Measurements from ENCODE around the gene SSTR1. TPM values are rescaled to one million over a fixed set of nuclear protein-coding genes. Genes with fewer than 3 reads are reported as not detected.

The SSTR1 gene
- total RNA-seq, 1 donor from 2014 or later: not detected

GRCh38 chr14:38254571-38255407 lies 47.1 kb downstream of the SSTR1 start:
- peaks cover 3% of the 10 kb centered on the region for H3K9me3 Mint-ChIP-seq (ENCODE audit: unreplicated experiment)
- no peaks in the 10 kb centered on the region for H3K79me2 ChIP-seq (ENCODE audit: insufficient read depth, low read length)
- peaks cover 7% of the 10 kb centered on the region for H3K4me1 Mint-ChIP-seq (ENCODE audit: low read depth, unreplicated experiment)
- H4K20me1 ChIP-seq (ENCODE audit: insufficient read depth, low read length): no peaks in the 10 kb centered on the region
- H3K27ac ChIP-seq (ENCODE audit: low read depth, low read length): no peak overlapping the region
- peaks cover 3% of the 10 kb centered on the region for H3K9me3 ChIP-seq (ENCODE audit: insufficient read depth, low read depth, low read length)
- no peak overlapping the region for H3K9ac ChIP-seq (ENCODE audit: low read length)
- FAIRE-seq: no peak
- H3K4me2 ChIP-seq (ENCODE audit: low read length): peak overlapping the region; percentile 86
- peaks cover 5% of the 10 kb centered on the region for H3K4me1 ChIP-seq (ENCODE audit: insufficient read depth, low read length)
- TF ChIP-seq CTCF (IDR thresholded peaks at IDR 0.05; ENCODE audit: insufficient read depth, low read depth, low read length) (no peak), EZH2 (IDR thresholded peaks at IDR 0.05; ENCODE audit: insufficient read depth, low read length) (no peak)
- H2AFZ ChIP-seq (ENCODE audit: low read depth, low read length): peak overlapping the region; percentile 86
- DNase-seq (ENCODE audit: low read depth): no peak
- no peak overlapping the region for H3K27ac Mint-ChIP-seq (ENCODE audit: unreplicated experiment)
- H3K27me3 Mint-ChIP-seq (ENCODE audit: low read depth, unreplicated experiment): peaks cover 32% of the 10 kb centered on the region
- no peaks in the 10 kb centered on the region for H3K36me3 ChIP-seq (ENCODE audit: insufficient read depth, low read length)
- peaks cover 13% of the 10 kb centered on the region for H3K27me3 ChIP-seq (ENCODE audit: insufficient read depth, low read length)
- H3K4me3 Mint-ChIP-seq (ENCODE audit: unreplicated experiment): peak overlapping the region; percentile 34
- no peaks in the 10 kb centered on the region for H3K36me3 Mint-ChIP-seq (ENCODE audit: low read depth, unreplicated experiment)
- H3K4me3 ChIP-seq (ENCODE audit: insufficient read depth, low read depth, low read length): peak overlapping the region; percentile 53

GRCh38 chr14:38255408-38255672 lies 47.6 kb downstream of the SSTR1 start:
- Mint-ChIP-seq H3K4me3 (ENCODE audit: unreplicated experiment) (no peak overlapping the region), H3K27ac (ENCODE audit: unreplicated experiment) (no peak overlapping the region), H3K4me1 (ENCODE audit: low read depth, unreplicated experiment) (peaks cover 7% of the 10 kb centered on the region), H3K36me3 (ENCODE audit: low read depth, unreplicated experiment) (no peaks in the 10 kb centered on the region), H3K9me3 (ENCODE audit: unreplicated experiment) (peaks cover 3% of the 10 kb centered on the region), H3K27me3 (ENCODE audit: low read depth, unreplicated experiment) (peaks cover 31% of the 10 kb centered on the region)
- no peak overlapping the region for H3K27ac ChIP-seq (ENCODE audit: low read depth, low read length)
- no peak for FAIRE-seq
- H2AFZ ChIP-seq (ENCODE audit: low read depth, low read length): peak overlapping the region; percentile 86
- H3K9ac ChIP-seq (ENCODE audit: low read length): no peak overlapping the region
- peaks cover 3% of the 10 kb centered on the region for H3K9me3 ChIP-seq (ENCODE audit: insufficient read depth, low read depth, low read length)
- peak overlapping the region; percentile 86 for H3K4me2 ChIP-seq (ENCODE audit: low read length)
- H3K4me3 ChIP-seq (ENCODE audit: insufficient read depth, low read depth, low read length): peak overlapping the region; percentile 53
- no peak for TF ChIP-seq EZH2 (IDR thresholded peaks at IDR 0.05; ENCODE audit: insufficient read depth, low read length)
- TF ChIP-seq CTCF (IDR thresholded peaks at IDR 0.05; ENCODE audit: insufficient read depth, low read depth, low read length): no peak
- H3K36me3 ChIP-seq (ENCODE audit: insufficient read depth, low read length): no peaks in the 10 kb centered on the region
- peaks cover 5% of the 10 kb centered on the region for H3K4me1 ChIP-seq (ENCODE audit: insufficient read depth, low read length)
- H3K79me2 ChIP-seq (ENCODE audit: insufficient read depth, low read length): no peaks in the 10 kb centered on the region
- peak; percentile 10 for DNase-seq (ENCODE audit: low read depth)
- H4K20me1 ChIP-seq (ENCODE audit: insufficient read depth, low read length): no peaks in the 10 kb centered on the region
- peaks cover 13% of the 10 kb centered on the region for H3K27me3 ChIP-seq (ENCODE audit: insufficient read depth, low read length)

Measured in astrocyte (in vitro differentiated cells and primary cell).